Left ventricle myocardium inferior (tissue), 1 donor: ENCODE results near the gene TENT5C. TPM values are rescaled to one million over a fixed set of nuclear protein-coding genes. Genes with fewer than 3 reads are reported as not detected.

ENCODE experiments used
- DNase-seq: peaks from one replicate; pipeline ENCODE4 v3.0.0-alpha.2; 2020
- H3K27ac ChIP-seq: fragments of 200-600 bp; replicated peaks from 2 replicates; pipeline ENCODE4 v1.8.0; 2021
- H3K27me3 ChIP-seq: fragments of 200-600 bp; 2 replicates; pipeline ENCODE4 v1.8.0; 2021; ENCODE audit warnings: low read depth
- H3K36me3 ChIP-seq: fragments of 200-600 bp; 2 replicates; pipeline ENCODE4 v1.8.0; 2021
- H3K4me1 ChIP-seq: fragments of 200-600 bp; 2 replicates; pipeline ENCODE4 v1.8.0; 2021
- H3K4me3 ChIP-seq: fragments of 200-600 bp; 2 replicates; pipeline ENCODE4 v1.8.0; 2021; ENCODE audit warnings: mild to moderate bottlenecking, moderate library complexity
- H3K9me3 ChIP-seq: fragments of 200-600 bp; replicated peaks from 2 replicates; pipeline ENCODE4 v1.8.0; 2021
- CTCF ChIP-seq: fragments of 200-600 bp; IDR thresholded peaks from 2 replicates; pipeline ENCODE4 v1.8.0; 2021; ENCODE audit warnings: antibody characterized with exemption, mild to moderate bottlenecking, borderline replicate concordance
- intact Hi-C: fragments of 100-400 bp; cut with micrococcal nuclease; formaldehyde crosslinking; loops from one replicate; pipeline ENCODE4 v1.11.0; 2022
- total RNA-seq: library from RNA; stranded (reverse); fragmentation: NEBNext Ultra II Directional; extraction: Animal tissue kit (Norgen Biotek cat#: 25700); gene quantifications from one replicate; pipeline ENCODE4 v1.2.1, GENCODE V29; 2021
- donor health status: DM: no; HTN: yes; CAD: no; lungs with severe emphysema.

TENT5C gene
- total RNA-seq, 1 donor from 2014 or later = 14.9 TPM

GRCh38 chr1:117657031-117657430 is 51.2 kb downstream of the TENT5C start:
- no peak for DNase-seq

DNA sequence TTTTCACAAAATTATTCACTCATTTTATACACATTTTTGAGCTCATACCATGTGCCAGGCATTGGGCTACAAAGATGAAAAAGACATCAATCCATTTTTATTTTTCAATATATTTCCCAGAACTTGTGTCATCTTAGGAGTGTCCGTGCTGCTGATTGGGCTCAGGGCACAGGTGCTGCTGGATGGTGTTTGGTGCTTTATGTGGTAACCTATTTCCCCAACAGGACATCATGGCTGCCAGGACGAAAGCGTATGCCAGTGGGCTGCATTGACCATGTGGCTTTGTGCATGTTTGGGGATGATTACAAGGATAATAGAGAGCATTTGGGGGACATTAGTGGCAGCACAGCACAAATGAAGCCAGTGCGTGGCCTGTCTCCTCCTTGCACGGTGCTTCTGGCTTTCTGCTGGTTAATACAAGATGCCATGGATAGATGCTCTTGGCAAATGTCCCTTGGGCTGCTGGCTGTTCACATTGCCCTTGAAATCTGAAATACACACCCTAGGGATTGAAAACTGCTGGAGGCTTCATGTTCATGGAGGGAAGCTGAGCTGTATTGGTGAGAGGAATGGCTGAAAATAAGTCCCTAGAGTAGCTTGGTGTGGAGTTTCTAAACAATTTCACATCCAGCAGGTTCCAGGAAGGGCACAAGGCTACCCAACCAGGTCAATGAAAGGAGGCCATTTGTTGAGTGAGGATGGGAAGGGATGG is 52.3 kb downstream of the TENT5C start:
- no peaks in the 10 kb centered on the region for H3K27me3 ChIP-seq
- H3K4me3 ChIP-seq = no peak overlapping the region
- H3K36me3 ChIP-seq = no peaks in the 10 kb centered on the region
- no peak for TF ChIP-seq CTCF
- intact Hi-C loops = no loop called here
- DNase-seq = no peak
- H3K9me3 ChIP-seq = no peaks in the 10 kb centered on the region
- no peak overlapping the region for H3K27ac ChIP-seq
- H3K4me1 ChIP-seq = peaks cover 22% of the 10 kb centered on the region

More at GRCh38 chr1:117657031-117657430, 51.2 kb downstream of the TENT5C start:
- Histone ChIP-seq H3K9me3 (no peaks in the 10 kb centered on the region), H3K27ac (no peak overlapping the region), H3K4me3 (no peak overlapping the region), H3K27me3 (no peaks in the 10 kb centered on the region), H3K36me3 (no peaks in the 10 kb centered on the region), H3K4me1 (peaks cover 22% of the 10 kb centered on the region)
- TF ChIP-seq CTCF = no peak
- intact Hi-C loops = no loop called here

- no peak overlapping the region for H3K27ac ChIP-seq
- no peak for DNase-seq
Observed at GRCh38 chr1:117658676-117659075, 52.8 kb downstream of the TENT5C start.

GRCh38 chr1:117659550-117660270 is 53.9 kb downstream of the TENT5C start:
- H3K27me3 ChIP-seq = no peaks in the 10 kb centered on the region
- no peak overlapping the region for H3K27ac ChIP-seq
- no peak for DNase-seq
- H3K4me1 ChIP-seq = peaks cover 19% of the 10 kb centered on the region
- no peak overlapping the region for H3K4me3 ChIP-seq
- intact Hi-C loops = no loop called here
- no peaks in the 10 kb centered on the region for H3K36me3 ChIP-seq
- TF ChIP-seq CTCF = no peak
- no peaks in the 10 kb centered on the region for H3K9me3 ChIP-seq

More at GRCh38 chr1:117658676-117659075, 52.8 kb downstream of the TENT5C start:
- H3K36me3 ChIP-seq = no peaks in the 10 kb centered on the region
- H3K27me3 ChIP-seq = no peaks in the 10 kb centered on the region
- no peak overlapping the region for H3K4me3 ChIP-seq
- H3K4me1 ChIP-seq = peaks cover 22% of the 10 kb centered on the region
- no peaks in the 10 kb centered on the region for H3K9me3 ChIP-seq
- intact Hi-C loops = no loop called here
- no peak for TF ChIP-seq CTCF

DNA sequence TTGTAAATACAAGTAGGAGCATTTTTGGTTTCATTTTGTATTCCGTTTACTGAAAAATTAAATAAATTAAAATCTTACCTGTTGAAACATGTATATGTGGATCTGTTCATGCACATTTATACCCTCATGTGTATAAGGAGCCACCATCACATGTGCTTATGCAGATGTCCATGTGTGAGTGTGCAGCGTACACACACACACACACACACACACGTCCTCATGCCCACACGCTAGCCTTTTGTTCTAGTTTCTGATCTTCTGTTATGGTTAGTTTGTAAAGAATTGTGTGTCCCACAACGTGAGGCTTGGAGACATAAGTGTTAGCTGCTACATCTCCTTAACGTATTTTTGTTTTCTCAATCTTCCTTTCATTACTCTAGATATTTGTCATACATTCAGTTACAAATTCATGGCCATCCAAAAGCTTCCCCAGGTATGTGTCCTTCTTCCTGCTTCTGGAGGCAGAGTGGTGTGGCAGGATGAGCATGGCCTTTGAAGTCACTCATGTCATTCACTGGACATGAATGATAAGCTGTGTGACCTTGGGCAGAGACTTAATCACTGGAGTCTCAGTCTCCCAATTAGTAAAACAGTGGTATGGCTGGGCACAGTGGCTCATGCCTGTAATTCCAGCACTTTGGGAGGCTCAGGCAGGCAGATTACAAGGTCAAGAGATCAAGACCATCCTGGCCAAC is 54.6 kb downstream of the TENT5C start:
- intact Hi-C loops = no loop called here
- H3K4me1 ChIP-seq = peaks cover 15% of the 10 kb centered on the region
- no peak overlapping the region for H3K4me3 ChIP-seq
- no peak for DNase-seq
- no peaks in the 10 kb centered on the region for H3K36me3 ChIP-seq
- no peaks in the 10 kb centered on the region for H3K9me3 ChIP-seq
- TF ChIP-seq CTCF = no peak
- no peaks in the 10 kb centered on the region for H3K27me3 ChIP-seq
- H3K27ac ChIP-seq = no peak overlapping the region
